GM21367 (cell line): ENCODE measurements around the gene RABGEF1.
"Not testable (repeated sequence)": the region's sequence is repeated elsewhere in the genome, so short reads cannot be mapped to it uniquely, and the experiment has no call there.

Experiments
- ATAC-seq: cut with Tn5 transposase; IDR thresholded peaks from one replicate; pipeline ENCODE4 v1.9.1; 2021; ENCODE audit not compliant: unreplicated experiment

The RABGEF1 gene

DNA sequence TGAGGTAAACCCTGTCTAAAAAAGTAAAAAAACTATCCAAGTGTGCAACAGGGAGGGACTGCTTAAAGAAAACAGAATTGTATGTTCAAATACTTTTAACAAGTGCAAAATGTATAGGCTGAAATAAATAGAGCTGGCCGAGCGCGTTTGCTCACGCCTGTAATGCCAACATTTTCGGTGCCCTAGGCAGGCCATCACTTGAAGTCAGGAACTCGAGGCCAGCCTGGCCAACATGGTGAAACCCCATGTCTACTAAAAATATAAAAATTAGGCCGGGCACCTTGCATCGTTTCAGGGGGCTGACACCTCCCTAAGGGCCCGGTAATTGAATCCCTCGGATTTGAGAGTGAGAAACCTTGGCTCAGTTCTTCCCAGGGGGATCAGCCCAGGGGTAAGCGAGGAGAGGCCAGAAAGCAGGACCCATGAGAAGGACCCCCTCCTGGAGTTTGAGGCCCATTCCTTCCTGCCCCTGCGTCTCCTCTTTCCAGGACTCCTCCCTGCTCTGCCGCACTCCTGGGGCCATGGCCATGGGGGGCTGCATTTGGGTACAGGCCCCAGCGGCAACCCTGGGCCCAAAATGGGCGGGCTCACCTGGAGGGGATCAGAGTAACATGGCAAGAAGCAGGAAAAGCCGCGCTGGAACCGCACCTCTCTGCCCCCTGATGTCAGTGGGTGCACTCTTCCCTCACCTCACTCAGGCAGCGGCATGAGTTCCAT, 105.0 kb downstream of the RABGEF1 start:
- ATAC-seq, result no peak

DNA sequence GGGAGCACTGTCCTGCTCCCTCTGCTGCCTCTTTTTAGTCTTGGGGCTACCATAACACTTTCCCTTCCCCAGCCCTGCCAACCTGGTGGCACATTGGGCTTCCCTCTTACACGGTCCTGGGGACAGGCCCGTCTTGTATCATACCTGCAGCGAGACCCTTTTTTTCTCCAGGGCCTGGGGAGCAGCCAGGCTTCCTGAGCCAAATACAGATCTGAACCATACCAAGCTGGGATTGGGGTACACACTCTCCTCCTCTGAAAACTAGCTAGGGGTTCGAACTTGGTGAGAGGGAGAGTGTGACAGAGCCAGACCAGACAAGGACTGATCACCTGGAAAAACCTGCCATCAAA, 105.5 kb downstream of the RABGEF1 start:
- not testable (repeated sequence) for ATAC-seq

DNA sequence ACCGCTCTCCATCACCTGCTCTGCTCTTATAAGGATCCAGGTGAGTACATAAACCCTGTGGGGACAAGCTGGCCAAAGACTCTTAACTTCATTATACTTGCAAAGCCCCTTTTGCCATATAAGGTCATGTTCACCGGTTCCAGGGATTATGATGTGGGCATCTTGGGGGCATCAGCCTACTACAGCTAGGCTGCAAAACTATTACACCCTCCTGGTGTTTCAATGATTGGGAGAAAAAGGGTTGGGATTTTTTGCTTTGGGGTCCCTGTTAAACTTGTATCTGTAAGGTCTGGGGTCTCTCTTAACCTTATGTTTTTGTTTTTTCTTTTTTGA, 107.0 kb downstream of the RABGEF1 start:
- not testable (repeated sequence) for ATAC-seq

DNA sequence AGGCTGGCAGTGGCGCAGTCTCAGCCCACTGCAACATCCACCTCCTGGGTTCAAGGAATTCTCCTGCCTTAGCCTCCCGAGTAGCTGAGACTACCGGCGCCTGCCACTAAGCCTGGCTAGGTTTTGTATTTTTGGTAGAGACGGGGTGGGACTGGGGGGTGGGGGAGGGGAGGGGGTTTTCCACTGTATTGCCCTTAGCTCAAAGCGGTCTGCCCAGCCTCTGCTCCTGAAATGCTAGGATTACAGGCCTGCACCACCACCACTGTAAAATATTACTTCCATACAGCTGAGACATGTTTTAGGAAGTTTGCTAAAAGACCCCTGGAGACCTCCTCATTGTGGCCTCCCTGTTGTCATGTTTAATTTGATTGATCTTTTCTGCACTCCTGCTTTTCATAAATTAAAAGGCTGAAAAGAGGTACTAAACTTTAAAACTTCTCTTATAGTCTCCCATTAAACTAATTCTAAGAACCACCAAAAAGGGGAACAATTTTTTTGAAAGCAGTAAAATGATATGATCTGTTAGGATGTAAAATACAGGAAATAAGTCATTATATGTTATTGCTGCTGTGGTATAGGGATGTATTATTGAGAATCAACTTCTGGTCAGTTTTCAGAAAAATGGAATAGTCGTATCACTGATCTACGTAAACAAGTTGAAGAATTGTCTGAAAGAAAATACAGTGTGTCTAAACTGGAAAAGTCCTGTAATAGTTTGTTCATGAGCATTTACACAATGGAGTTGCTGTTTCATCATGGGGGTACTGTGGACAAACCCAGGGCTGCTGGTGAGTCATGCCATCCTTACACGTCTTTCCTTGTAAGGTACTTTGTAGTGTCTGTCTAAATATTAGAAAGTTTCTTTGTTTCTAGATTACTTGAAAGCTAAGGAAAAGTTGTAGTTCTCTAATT, 107.6 kb downstream of the RABGEF1 start:
- no peak for ATAC-seq

DNA sequence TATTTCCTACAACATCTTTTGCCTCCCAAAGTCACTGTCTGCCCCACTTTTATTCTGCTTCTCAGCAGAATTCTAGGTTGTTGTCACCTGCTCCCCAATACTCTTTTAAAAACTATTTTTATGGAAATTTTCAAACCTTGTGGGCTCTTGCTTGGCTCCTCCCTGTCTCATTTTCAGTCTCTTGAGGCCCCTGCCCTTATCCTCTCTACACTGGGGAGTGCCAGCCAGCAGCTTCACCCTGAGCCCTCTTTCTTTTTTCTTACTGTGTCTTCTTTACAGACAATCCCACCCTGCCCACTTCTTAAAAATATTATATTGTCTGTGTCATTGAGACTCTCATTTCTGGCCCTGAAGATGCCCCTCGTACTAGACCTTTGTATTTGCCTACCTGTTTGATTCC, 118.8 kb downstream of the RABGEF1 start:
- ATAC-seq, result no peak

DNA sequence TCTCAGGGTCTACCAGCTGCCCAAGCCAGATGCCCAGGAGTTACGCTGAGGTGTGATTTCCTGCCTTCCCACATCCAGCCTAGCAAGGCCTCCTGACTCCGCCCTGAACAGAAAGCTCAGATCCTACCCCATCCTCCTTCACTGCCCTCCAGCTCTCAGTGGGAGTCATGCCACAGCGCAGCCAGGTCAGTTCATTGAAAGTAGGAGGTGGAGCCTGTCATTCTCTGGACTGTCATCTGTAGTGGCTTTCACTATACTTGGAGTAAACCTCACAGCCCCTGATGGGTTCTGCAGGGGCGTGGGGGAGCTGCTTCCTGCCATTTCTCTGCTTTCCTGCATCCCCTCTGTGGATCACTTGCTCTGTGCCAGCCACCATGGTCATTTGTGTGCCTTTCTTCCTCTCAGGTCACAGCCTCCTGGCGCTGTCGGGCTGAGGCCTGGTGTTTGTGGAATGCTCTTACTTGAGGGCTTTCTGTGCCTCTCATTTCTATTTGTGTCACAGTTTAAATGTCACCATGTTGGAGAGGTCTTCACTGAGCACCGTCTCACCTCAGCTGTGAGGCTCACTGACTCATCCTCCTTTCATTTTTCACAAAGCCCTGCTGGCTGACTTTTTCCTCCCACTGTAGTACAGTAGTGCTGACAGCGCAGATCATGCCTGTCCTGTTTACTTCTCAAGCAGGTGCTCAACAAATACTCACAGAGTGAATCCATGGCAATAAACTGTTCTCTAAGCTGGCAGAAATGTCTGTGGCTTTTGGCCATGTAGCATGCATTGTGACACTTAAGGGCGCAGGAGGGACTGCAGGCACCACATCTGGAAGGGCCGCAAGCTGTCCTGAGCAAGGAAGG, 119.5 kb downstream of the RABGEF1 start:
- ATAC-seq, result no peak

DNA sequence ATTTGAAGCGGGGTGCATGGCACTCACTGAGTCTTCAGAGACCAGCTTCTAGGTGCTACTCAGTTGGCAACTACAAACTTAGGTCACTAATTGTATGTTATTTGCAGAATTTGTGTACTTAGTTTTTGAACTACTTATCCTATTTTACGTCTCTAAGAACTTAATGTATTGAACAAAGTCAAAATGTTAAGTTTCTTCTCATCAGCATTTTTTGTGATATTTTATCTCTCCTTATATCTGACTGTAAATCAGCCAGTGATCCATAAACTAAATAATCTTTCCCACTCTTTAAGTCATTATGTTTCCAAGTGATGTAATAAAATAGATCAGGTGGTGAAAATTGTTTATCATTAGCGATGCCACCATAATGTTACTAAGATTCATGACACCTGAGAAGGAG, 120.2 kb downstream of the RABGEF1 start:
- no peak for ATAC-seq
